ENCODE results near the gene AGPAT1. TPM values are rescaled to one million over a fixed set of nuclear protein-coding genes. Genes with fewer than 3 reads are reported as not detected.

The AGPAT1 gene
- total and polyA plus RNA-seq, 2 of the 8 experiments (the other 6 are each of a cell fraction or from before 2014, with no cell fraction given) = 96.0 to 222 TPM

DNA sequence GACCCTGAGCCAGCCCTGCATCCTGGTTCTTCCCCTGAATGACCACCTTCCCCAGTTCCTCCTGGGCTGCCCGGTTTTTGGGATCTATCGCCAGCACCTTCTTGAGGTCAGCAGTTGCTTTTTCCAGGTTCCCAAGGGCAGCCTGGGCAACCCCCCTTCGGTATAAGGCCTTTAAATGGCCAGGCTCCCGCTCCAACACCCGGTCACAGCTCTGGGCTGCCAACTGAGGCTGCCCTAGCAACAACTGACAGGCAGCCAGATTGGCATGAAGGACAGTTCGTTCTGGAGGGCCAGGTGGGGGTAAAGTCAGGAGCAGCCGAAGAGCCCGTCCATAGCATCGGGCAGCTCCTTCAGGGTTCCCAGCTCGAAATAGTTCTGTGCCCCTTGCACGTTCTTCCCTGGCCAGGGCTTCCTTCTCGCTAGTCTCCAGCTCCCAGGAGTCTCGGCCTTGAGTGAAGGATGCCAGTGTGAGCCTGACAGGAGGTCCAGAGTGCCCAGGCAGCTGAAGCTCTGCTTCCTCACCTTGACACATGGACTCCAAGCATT, 47.1 kb downstream of the AGPAT1 start (continued):
- TF ChIP-seq, protein P1, sequence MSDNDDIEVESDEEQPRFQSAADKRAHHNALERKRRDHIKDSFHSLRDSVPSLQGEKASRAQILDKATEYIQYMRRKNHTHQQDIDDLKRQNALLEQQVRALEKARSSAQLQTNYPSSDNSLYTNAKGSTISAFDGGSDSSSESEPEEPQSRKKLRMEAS (IDR thresholded peaks at IDR 0.05) = no peak
- TF ChIP-seq TCF12 (IDR thresholded peaks at IDR 0.05; ENCODE audit: low read depth, low read length) = no peak
